Epidermal melanocyte (primary cell): ENCODE results near the gene CES2.
"Not testable (repeated sequence)": the region's sequence is repeated elsewhere in the genome, so short reads cannot be mapped to it uniquely, and the experiment has no call there.

ENCODE experiments used
- DNase-seq: peaks from one replicate; pipeline ENCODE4 v3.0.0; 2011; ENCODE audit warnings: low spot score; ENCODE audit not compliant: insufficient read length

CES2 gene

DNA sequence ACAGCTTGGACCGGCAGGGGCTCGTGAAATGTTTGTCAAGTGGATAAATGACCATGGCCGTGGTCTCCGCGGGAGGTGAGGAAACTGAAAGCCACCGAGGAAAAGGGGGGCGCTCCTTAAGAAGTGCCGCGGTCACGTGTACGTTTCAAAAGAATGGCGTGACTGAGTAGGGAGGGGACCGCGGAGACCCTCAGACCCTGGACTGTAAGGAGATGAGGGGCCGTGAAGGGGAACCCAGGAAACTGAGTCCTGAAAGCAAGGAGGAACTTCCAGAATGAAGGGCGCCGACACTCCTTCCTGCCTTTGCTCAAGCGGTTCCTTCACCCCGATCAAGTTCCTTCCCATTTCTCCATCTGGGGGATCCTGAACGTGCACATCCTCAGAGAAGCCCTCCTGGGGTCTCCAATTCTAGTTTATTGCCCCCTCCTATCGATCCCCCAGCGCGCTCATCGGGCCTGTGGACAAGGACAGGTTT is 440 bp upstream of the CES2 start:
- not testable (repeated sequence) for DNase-seq

DNA sequence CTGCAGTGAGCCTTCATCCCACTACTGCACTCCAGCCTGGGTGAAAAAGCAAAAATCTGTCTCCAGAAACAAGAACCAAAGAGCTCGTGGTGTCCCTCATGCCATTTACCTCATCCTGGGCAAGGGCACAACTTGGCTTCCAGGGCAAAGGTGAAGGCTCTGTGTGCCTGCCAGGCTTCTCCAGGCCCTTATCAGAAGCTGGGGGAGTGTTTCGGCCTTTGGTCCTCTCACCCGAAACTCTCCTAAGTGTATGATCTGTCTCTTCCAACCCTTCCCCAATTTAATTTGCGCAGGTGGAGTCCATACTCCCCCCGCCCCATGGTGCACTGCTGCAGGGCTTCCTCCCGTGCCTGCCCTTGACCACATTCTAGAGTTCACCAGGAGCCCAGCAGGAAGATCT is 1.1 kb downstream of the CES2 start:
- no peak for DNase-seq

GRCh38 chr16:66936889-66937554 is 1.7 kb downstream of the CES2 start:
- no peak for DNase-seq

GRCh38 chr16:66937725-66938337 is 2.5 kb downstream of the CES2 start:
- DNase-seq = no peak

DNA sequence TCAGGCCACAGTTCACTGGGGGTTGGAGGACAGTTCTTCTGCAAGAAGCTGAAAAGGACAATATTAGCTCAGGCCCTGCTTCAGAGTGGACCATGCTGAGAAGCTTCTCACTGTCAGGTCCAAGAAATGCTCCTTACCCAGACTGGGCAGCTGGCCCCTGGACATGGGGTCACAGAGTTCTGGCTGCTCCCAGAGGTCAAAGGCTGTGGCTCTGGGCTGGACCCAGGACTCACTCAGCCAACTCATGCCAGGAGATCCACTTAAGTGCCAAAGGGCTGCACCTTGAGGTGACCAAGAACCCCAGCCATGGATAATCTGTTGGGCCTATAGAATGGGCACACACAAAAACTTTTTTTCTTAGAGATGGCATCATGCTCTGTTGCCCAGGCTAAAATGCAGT is 4.0 kb downstream of the CES2 start:
- DNase-seq = no peak

- DNase-seq = no peak
These were observed 4.9 kb downstream of the CES2 start for GRCh38 chr16:66940236-66940635.

DNA sequence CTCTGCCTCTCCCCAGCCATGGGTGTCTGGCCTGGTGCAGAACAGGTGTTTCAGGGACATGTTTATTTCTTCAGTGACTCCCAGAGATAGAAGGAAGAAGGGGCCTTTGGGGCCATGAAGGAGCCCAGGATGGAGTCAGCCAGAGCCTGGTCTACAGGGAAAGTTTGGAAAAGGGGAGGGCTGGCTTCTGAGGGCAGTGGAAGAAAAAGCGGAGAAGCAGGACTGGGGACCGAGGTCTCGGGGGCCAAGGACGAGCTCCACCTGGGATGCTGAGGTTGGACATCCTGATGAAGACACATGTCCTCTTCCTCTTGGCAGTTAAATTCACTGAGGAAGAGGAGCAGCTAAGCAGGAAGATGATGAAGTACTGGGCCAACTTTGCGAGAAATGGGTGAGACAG is 7.7 kb downstream of the CES2 start:
- no peak for DNase-seq

DNA sequence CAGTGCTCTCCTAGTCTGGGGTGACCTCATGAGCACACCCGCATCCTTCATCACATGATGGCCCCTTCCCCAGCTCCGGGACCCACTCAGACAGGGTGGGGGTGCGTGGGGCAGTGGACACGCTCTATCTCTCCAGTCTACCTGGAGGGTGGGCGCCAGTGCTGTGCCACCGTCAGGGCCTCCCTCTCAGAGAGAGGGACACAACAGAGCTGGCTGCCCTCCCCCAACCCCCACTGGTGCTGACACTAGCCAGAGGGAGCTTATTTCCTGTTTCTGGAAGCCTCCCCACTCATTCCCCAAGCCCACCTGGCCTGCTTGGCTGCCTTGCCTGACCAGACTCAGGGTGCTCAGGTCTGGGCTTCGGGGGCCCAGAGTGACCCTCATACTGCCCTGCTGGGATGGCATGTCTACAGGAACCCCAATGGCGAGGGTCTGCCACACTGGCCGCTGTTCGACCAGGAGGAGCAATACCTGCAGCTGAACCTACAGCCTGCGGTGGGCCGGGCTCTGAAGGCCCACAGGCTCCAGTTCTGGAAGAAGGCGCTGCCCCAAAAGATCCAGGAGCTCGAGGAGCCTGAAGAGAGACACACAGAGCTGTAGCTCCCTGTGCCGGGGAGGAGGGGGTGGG is 8.2 kb downstream of the CES2 start:
- DNase-seq = no peak

DNA sequence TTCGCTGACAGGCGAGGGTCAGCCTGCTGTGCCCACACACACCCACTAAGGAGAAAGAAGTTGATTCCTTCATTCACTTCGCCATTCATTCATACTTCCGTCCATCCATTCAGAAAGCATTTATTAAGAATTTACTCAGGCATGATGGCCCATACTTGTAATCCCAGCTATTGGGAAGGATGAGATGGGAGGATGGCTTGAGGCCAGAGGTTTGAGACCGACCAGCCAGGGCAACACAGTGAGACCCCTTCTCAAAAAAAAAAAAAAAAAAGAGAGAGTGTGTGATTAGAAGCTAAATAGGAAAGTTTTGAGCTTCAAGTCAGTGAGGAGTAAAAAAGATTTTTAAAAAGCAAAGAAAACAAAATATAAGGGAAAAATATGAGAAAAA is 8.7 kb downstream of the CES2 start:
- DNase-seq = no peak

GRCh38 chr16:66944971-66945370 is 9.7 kb downstream of the CES2 start:
- DNase-seq = not testable (repeated sequence)

DNA sequence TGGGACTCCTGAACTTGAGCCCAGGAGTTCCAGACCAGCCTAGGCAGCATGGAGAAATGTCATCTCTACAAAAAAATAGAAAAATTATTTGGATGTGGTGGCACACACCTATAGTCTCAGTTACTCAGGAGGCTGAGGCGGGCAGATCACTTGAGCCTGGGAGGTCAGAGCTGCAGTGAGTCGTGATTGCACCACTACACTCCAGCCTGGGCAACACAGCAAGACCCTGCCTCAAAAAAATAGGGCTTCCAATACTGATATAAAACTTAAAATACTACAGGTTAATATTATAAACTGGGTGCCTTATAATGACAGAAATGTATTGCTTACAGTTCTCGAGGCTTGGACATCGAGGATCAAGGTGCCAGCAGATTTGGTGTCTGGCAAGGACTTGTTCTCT is 10.6 kb downstream of the CES2 start:
- DNase-seq = no peak

GRCh38 chr16:66946541-66946940 is 11.2 kb downstream of the CES2 start:
- DNase-seq = no peak

- no peak for DNase-seq
These were observed 11.6 kb downstream of the CES2 start for GRCh38 chr16:66946974-66947301.

DNA sequence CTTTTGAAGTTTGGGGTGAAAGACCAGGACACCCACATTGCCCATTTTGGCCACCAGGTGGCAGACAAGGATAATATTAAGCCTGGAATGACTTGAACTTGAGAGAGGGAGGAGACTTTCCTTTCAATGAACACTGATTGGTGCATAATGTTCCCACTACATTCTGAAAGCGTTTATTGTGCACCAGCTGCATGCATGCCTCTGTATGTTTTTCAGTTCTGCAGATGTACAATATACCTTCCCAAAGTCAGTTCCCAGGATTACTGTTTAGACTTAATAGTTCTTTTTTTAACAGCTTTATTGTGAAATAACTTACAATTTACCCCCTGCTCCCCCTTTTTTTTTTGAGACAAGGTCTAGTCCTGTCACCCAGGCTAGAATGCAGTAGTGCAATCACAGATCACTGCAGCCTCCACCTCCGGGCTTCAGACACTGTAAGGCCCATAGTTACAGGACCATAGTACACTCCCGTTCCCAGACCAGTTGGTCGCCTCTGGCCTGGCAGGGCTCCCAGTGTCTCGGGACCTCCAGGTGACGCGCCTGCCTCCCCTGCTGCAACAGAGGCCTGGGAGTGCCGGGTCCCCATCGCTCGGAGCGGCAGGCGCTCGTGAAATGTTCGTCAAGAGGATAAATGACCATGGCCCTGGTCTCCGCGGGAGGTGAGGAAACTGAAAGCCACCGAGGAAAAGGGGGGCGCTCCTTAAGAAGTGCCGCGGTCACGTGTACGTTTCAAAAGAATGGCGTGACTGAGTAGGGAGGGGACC is 12.2 kb downstream of the CES2 start:
- DNase-seq = peak; percentile 92

GRCh38 chr16:66948134-66948836 is 13.0 kb downstream of the CES2 start:
- no peak for DNase-seq

DNA sequence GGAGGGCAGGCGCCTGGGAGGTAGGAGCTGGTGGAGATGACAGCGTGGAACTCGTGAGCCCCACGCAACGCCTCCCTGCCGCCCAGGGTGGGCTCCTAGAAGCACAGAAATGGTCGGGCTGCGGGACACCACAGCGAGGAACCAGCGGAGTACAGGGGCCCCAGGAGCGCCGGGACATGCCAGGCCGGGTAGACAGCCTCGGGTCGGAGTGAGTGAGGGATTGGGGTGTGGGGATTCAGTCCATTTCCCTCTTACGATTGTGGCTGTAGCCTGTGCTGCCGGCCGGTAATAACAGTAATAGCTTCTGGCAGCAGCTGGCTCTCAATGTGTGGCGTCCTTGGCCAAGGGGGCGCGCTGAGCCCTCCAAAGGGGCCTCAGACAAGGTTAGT is 13.5 kb downstream of the CES2 start:
- DNase-seq = no peak

- no peak for DNase-seq
These were observed 14.2 kb downstream of the CES2 start for GRCh38 chr16:66949472-66949871.

DNA sequence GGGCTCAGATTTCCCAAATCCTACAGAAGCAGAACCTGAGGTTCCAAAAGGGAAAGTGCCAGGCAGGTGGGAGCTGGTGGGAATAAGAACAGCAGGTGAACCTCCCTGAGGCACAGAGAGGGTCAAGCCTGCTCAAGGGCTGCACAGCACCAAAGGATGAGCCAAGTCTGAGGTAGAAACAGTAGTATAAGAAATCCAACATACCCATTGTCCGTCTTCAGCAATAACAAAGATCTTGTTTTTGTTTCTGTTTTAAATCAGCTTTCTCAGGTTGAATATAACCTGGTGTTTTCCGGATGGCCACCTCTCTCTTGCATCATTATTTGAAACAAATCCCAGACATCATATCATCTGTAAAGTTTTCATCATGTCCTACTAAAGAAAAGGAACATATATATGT is 15.1 kb downstream of the CES2 start:
- DNase-seq = no peak

DNA sequence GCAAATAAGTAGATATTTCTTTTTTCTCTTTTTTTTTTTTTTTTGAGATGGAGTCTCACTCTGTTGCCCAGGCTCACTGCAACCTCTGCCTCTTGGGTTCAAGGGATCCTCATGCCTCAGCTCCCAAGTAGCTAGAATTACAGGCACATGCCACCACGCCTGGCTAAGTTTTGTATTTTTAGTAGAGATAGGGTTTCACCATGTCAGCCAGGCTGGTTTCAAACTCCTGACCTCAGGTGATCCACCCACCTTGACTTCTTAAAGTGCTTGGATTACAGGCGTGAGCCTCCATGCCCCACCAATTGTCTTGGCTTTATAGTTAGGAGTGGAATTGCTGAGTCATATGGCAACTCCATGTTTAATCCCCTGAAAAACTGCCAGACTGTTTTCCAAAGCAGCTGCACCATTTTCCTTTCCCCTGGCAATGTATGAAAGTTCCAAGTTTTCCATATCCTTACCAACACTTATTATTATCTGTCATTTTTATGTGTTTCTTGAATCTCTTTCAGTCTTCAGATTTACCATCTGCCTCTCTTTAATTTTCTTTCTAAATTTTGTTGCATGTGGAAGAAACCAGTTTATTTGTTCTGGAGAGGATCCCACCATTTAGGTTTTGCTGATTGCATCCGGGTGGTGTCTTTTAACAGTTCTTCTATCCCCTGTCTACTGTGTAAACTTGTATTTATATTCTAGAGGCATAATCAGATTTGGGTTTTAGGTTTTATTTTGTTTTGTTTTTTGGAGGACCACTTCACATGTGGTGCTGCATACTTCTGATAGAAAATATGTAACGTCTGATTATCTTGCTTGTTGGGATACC is 15.9 kb downstream of the CES2 start:
- DNase-seq = no peak

GRCh38 chr16:66952430-66953110 is 17.3 kb downstream of the CES2 start:
- DNase-seq = no peak
